Mucosa of gallbladder (tissue), 1 donor: ENCODE data around the gene USP2. TPM values are rescaled to one million over a fixed set of nuclear protein-coding genes. Genes with fewer than 3 reads are reported as not detected.

Experiments
- DNase-seq: peaks from one replicate; pipeline ENCODE4 v3.0.0-alpha.2; 2020; ENCODE audit warnings: low spot score
- total RNA-seq: library from RNA; stranded (reverse); gene quantifications from one replicate; pipeline ENCODE4 v1.2.1, GENCODE V29; 2021
- donor health status: DM: no; HTN: no; CAD: no.

The USP2 gene
- total RNA-seq, 1 donor from 2014 or later, result 7.3 TPM

DNA sequence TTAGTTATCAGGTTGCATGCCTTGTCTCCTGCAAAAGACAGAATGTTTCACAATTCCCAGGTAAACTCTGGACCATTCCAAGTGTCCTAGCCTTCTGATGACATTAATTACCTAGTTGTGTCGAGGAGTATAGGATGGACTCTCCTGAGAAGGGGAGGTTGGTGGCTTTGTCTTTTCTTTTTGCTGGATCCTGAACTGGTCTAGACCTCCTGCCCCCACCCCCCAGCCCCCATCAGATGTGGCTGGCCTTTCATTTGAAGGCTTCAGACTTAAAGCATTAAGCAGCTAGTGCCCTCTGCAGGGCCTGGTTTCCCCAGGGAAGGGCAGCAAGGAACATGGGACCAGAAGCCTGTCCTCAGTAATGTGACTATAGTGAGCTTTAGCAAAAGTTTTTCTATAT is 74.3 kb downstream of the USP2 start:
- no peak for DNase-seq

DNA sequence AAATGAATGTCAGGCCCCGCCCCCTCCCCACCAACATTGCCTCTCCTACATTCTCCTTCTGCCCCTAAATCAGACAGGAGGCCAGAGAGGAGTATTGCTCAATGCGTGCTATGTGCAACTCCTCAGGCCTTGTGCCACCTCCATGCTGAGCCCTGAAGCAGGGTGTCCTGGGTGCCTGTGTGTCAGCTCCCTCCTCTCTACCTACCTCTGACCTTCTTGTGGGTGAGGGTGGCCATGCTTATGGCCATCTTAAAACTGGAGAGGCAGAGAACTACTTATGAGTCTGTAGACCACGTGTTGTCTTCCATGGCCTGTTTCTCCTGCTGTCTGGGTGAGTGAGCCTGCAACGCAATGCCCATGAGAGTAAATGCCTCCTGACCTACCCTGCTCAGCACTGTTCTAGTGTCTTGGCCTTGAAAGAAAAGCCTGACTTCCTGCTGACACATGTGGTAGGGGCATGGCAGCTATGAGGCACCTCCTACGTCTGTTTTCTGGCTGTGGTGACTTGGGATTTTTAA is 75.1 kb downstream of the USP2 start:
- no peak for DNase-seq

- no peak for DNase-seq
These were observed 75.7 kb downstream of the USP2 start for GRCh38 chr11:119305556-119306372.

Other genes with a start within 250 kb of the USP2 start
- 0.17 TPM for gene ABCG4, start 232.6 kb downstream of the USP2 start, total RNA-seq
- 24.6 TPM for gene NLRX1, start 213.0 kb downstream of the USP2 start, total RNA-seq
- 107 TPM for gene NHERF4, start 196.2 kb downstream of the USP2 start, total RNA-seq
- gene CBL, start 175.4 kb downstream of the USP2 start, total RNA-seq, result 15.6 TPM
- 130 TPM for gene MCAM, start 64.6 kb downstream of the USP2 start, total RNA-seq
- gene RNF26, start 47.2 kb downstream of the USP2 start, total RNA-seq, result 36.4 TPM
- gene C1QTNF5, start 40.8 kb downstream of the USP2 start, total RNA-seq, result 32.9 TPM
- not detected for gene MFRP, start 35.0 kb downstream of the USP2 start, total RNA-seq
- 17.8 TPM for gene THY1, start 41.5 kb upstream of the USP2 start, total RNA-seq